GM18508 (cell line): ENCODE results near the gene IKZF2.

Source experiments
- ATAC-seq: cut with Tn5 transposase; IDR thresholded peaks from one replicate; pipeline ENCODE4 v1.9.1; 2021; ENCODE audit warnings: moderate number of reproducible peaks; ENCODE audit not compliant: insufficient read depth, unreplicated experiment

The IKZF2 gene

DNA sequence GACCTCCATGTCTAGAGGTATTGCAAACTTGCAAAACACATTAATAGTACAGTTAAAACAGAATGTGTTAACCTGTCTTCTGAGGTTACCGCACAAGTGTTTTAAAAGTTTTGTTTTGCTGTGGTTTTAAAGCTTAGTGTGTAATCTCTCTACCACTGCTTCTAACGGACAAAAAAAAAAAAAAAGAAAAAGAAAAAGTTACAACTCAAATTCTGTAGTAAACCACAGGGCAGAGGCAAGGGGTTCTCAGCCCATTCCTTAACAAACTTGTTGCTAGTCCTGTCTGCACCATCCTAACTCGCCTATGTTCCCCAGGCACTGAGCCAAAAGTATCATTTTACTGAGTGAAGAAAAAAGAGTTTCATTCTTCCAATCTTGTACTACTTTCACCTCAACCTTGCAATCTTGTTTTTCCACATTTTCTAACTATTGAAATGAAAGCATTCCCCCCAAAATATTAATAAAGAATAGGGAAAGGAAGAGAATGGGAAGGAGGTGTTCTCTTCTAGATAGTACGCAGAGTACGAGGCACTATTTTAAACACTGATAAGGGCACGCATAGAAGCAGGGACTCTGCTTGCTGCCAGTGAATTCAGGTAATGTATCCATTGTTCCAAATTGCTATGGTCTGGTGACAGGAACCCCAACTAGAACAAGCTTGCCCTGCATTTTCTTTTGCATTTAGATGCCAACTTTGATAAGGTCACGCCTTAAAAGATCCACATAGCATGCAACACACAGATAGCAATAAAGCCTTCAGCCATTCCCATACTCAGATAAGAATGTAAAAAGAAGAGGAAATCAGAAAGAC lies 47.1 kb downstream of the IKZF2 start:
- ATAC-seq, result no peak

GRCh38 chr2:213101692-213102460 lies 49.5 kb downstream of the IKZF2 start:
- no peak for ATAC-seq

DNA sequence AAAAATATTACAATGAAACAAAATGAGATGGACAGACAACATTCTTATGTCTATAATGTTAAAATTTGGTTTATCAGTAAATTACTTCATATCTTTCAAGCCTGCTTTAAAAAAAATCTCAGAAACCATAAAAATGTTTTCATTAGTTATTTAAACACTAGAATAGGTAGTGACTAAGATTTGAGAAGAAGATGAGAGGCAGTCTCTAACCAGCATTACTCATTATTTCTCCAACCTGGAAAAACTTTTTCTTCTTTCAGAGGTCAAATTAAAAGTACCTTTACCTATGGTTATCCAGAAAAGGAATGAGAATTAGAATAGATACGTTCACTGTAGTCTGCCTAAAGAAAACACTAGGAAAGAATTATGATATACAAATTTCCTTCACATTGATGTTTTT lies 50.3 kb downstream of the IKZF2 start:
- no peak for ATAC-seq

GRCh38 chr2:213098612-213099011 lies 52.8 kb downstream of the IKZF2 start:
- no peak for ATAC-seq

DNA sequence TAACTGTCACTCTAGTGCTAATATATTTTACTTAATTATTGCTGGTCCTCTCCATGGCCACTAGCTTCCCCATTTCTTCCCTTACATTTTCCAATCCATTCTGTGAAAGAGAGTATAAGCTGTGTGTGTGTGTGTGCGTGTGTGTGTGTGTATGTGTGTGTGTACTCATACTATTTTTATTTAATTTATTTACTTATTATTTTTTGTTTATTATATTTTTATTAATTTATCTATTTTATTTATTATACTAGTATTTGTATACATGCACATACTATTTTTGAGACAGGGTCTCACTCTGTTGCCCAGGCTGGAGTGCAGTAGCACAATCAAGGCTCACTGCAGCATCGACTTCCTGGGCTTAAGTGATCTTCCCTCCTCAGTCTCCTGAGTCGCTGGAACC lies 59.6 kb downstream of the IKZF2 start:
- ATAC-seq, result no peak

DNA sequence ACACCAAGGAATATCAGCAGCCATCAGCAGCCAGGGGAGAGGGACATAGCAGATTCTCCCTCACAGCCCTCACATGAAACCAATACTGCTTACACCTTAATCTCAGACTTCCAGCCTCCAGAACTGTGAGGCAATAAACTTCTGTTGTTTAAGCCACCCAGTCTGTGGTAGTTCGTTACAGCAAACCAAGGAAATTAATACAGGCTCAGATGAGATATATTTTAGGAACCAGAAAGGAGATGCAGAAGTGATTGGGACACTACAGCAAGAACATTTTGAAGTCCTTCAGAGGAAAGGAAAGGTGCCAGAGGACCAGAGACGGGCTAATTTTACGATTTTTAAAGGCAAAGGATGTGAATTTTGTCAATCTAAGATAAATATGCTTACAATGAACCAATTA lies 60.6 kb downstream of the IKZF2 start:
- no peak for ATAC-seq

GRCh38 chr2:213089438-213089837 lies 62.0 kb downstream of the IKZF2 start:
- ATAC-seq, result no peak

DNA sequence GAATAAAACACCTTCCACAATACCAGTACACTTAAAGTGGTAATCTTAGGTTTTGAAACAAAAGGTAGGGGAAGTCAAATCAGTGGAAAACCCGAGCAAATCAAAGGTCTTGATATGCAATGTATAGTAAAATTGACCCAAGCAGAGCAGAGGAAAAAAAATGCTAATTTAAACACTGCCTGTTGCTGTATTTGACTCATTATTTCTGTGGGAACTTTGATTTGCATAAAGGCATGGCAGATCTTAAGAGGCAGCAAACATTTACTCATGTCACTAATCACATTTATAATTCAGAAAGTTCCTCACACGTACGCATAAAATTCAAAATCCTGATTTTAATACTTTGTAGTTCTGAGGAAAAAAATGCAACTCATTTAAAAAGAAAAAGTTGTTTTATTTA lies 64.4 kb downstream of the IKZF2 start:
- no peak for ATAC-seq

DNA sequence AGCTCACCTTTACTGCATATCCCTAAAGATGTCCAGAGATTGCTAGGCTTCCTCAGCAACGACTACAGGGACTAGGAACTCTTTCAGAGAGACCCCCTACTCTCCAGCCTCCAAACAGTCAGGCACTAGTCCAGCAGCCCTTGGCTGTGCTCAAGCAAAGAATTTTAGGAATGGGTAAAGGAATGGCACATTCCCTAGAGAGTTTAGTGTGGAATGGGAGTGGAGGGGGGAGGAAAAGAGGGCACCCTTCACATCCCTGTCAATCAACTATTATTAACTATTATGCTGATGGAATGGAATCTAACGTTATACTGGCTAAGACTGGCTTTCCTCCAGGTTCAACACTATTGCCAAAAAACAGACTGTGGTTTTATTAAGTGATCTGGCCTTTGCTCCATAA lies 64.8 kb downstream of the IKZF2 start:
- no peak for ATAC-seq

- no peak for ATAC-seq
Measured at GRCh38 chr2:213086050-213086449, 65.4 kb downstream of the IKZF2 start.

GRCh38 chr2:213085538-213085937 lies 65.9 kb downstream of the IKZF2 start:
- no peak for ATAC-seq

DNA sequence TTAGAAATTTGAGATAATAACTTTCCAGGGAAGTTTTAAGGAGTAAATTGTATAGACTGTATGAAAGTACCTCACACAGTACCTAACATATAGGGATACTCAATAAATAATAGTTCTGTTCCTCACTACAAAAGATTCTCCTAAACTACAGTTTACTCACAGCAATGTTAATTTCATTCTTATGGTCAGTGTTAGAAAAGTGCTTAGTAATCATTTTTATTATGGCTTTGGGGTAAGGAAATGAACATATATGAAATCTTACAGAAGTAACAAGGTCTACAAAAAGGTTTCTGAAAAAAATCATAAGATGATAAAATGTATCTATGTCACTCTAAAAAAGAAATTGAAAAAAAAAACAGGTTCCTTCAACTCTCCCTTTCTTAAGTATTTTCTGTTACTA lies 67.2 kb downstream of the IKZF2 start:
- no peak for ATAC-seq

GRCh38 chr2:213080969-213081617 lies 70.3 kb downstream of the IKZF2 start:
- ATAC-seq, result no peak

DNA sequence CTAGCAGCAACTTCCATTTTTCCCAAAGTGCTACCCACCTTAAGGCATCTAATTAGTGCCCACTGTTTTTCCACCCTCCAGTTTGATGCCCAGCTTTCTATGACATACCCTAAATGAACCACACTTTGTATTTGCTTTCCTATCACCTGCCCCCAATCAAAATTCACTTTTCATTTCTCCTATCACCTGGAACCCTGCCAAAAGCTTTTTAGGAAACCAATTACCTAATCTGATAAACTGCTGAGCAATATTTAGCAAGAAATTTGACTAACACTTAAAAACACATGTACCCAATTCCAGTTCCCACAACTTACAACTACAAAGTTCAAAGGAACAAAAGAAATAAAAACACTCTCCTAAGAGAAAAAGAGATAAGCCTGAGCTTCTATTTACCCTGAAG lies 71.7 kb downstream of the IKZF2 start:
- ATAC-seq, result no peak

DNA sequence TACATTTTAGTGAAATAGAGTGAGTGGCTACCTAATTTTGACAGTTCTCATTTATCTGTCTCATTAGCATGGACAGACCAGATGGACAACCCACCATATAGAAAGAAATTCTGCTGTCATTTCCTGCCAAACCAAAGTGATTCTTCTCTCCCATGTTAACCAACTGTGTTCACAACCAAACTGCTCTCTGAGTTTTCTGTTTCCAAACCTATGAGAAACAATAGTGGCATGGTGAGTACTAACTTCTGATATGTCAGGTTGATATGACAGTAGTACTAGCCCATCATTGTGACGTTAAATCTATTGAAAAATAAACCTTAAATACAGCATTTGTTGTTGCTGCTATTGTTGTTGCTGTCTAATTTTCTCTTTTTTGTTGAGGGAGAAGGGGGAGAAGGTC lies 72.7 kb downstream of the IKZF2 start:
- no peak for ATAC-seq

GRCh38 chr2:213069531-213069930 lies 81.9 kb downstream of the IKZF2 start:
- ATAC-seq, result no peak

GRCh38 chr2:213068676-213069359 lies 82.6 kb downstream of the IKZF2 start:
- no peak for ATAC-seq

GRCh38 chr2:213067888-213068287 lies 83.5 kb downstream of the IKZF2 start:
- no peak for ATAC-seq

DNA sequence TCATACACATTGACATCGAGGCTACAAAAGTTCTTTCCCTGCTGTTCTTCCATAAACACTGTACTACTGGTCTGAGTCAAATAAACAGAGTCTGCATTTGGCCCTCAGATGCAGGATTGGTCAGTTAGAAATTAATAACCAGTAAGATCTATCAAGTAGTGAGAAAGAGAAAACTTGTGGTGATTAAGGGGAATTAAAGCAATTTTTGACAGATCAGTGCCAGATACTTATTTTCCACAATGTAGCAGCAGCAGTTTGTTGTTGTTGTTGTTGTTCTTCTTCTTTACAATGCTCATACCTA lies 85.0 kb downstream of the IKZF2 start:
- no peak for ATAC-seq

DNA sequence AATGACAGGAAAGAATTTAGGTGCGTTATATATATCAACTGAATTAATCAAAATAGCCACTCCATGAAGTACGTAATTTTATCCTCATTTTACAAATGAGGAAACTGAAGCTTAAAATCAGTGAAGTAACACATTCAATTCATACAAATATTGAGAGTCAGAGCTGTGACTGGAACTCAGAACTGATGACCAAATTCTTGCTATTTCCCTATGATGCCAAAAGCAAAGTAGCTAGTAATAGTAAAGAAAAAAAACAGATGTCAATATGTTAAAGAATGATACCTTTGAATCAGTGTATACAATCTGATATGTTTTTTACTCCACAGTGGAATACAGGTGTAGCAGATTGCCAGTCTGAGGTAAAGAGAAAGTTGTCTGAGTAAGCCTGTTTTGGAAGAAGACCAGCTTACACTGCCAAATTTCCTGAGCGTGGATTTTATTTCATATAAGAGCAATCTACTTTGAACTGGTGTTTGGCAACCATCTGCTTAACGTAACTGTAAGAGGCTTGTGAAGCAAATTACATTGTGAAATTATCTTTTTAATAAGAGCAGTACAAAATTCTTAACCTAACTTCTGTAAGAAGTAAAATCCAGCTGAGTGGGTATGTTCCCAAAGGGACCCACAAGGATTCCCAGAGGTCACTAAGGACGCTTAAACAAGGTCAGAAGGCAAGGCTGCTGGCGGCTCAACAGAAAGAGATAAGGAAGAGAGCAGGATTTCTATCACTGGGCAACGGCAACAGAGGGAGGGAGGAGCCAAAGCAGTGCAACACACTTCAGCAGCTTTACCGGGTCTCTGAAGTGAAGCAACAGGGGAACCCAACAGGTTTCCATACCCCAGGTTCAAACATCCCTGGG lies 85.6 kb downstream of the IKZF2 start:
- no peak for ATAC-seq
